HG03159 (cell line): ENCODE measurements around the gene AFP.

Experiments
- ATAC-seq: cut with Tn5 transposase; IDR thresholded peaks from one replicate; pipeline ENCODE4 v1.9.1; 2021; ENCODE audit warnings: mild to moderate bottlenecking, moderate library complexity; ENCODE audit not compliant: unreplicated experiment

AFP gene

DNA sequence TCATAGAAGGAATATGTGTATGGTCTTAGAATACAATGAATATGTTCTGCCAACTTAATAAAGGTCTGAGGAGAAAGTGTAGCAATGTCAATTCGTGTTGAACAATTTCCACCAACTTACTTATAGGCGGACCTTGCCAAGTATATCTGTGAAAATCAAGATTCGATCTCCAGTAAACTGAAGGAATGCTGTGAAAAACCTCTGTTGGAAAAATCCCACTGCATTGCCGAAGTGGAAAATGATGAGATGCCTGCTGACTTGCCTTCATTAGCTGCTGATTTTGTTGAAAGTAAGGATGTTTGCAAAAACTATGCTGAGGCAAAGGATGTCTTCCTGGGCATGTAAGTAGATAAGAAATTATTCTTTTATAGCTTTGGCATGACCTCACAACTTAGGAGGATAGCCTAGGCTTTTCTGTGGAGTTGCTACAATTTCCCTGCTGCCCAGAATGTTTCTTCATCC, 22.7 kb upstream of the AFP start:
- no peak for ATAC-seq

- no peak for ATAC-seq
These were observed 21.1 kb upstream of the AFP start for GRCh38 chr4:73414936-73415271.

DNA sequence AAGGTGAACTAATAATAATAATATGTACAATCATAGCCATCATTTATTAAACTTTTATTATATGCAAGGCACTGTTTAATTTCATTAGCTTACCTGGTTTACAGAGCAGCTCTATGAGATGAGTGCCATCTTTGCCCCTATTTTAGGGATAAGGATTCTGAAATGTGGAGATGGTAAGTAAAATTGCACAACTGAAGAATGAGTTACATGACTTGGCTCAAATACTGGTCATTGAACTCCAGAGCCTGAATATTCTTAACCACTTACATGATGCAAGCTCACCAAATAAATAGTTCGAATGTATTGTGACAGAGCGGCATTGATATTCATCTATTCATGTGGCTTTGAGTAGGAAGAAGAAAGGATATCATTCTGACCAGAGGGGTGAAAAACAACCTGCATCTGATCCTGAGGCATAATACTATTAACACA, 20.2 kb upstream of the AFP start:
- no peak for ATAC-seq

- no peak for ATAC-seq
These were observed 19.5 kb upstream of the AFP start for GRCh38 chr4:73416423-73417087.

- no peak for ATAC-seq
These were observed 18.7 kb upstream of the AFP start for GRCh38 chr4:73417342-73417741.

GRCh38 chr4:73417973-73418372, 18.0 kb upstream of the AFP start:
- ATAC-seq: no peak

- no peak for ATAC-seq
These were observed 17.3 kb upstream of the AFP start for GRCh38 chr4:73418677-73419076.

GRCh38 chr4:73419106-73420038, 16.6 kb upstream of the AFP start:
- no peak for ATAC-seq

GRCh38 chr4:73420615-73421014, 15.4 kb upstream of the AFP start:
- no peak for ATAC-seq

DNA sequence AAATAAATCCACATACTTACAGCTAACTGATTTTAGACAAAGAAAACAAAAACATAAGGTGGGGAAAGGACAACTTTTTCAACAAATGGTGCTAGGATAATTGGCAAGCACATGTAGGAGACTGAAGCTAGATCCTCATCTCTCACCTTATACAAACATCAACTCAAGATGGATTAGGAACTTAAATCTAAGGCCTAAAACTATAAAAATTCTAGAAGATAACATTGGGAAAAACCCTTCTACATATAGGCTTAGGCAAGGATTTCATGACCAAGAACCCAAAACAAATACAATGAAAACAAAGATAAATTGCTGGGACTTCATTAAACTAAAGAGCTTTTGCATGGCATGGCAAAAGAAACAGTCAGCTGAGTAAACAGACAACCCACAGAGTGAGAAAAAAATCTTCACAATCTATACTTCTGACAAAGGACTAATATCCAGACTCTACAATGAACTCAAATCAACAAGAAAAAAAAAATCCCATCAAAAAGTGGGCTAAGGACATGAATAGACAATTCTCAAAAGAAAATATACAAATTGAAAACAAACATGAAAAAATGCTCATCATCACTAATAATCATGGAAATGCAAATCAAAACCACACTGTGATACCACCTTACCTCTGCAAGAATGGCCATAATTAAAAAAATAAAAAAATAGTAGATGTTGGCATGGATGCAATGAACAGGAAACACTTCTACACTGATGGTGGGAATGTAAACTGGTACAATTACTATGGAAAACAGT, 14.1 kb upstream of the AFP start:
- ATAC-seq: no peak

GRCh38 chr4:73422458-73422752, 13.6 kb upstream of the AFP start:
- no peak for ATAC-seq

DNA sequence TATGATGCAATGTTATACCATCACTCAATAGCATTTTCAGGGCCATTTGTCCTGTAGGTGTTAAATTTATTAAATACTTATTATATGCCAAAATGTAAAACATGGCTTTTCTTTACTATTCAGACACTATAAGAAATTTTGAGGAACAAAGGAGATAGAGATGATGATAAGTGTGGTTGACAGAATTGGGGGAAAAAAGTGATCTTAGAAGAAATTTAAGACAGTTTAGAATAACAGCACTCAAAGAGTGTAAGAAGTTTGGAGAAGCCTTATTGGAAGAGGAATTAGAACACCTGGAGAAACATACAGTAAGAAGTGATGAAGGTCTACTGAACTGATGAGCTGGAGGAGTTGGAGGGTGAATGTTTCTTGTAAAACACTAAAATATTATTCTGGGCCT, 12.8 kb upstream of the AFP start:
- ATAC-seq: no peak

GRCh38 chr4:73426666-73427065, 9.4 kb upstream of the AFP start:
- ATAC-seq: no peak

GRCh38 chr4:73429118-73429517, 6.9 kb upstream of the AFP start:
- ATAC-seq: no peak

DNA sequence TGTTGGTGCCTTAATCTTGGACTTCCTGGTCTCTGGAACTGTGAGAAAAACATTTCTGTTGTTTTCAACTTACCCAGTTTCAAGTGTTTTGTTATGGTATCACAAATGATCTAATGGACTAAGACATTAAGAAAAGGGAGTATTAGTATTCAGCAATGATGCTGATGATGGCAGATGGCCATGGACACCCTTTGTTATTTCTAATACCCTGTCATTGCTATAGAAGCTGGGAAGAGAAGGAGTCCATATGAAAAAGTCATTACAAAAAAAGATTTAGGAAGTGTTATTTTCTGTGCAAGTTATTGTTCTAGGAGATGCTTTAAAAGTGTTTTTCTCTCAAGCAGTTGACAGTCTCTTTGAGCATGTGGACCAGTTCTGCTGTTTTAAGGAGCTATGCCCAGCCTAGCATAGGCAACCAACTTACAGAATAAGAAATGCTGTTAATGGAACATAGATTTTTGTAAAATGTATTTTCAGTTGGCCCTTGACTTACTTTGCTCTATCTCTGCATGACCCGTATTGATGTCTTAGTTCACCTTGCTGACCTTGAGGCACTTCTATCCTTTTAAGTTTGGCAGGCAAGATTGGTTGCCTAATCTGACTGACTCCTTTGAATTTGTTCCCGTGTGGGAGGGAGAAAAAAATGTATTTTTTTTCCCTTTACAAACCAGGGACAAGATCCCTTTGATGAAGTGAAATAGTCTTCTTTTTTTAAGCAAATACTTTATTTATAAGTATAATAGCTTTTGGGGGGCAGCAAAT, 6.0 kb upstream of the AFP start:
- ATAC-seq: no peak

- ATAC-seq: no peak
These were observed 4.2 kb upstream of the AFP start for GRCh38 chr4:73431813-73432168.

DNA sequence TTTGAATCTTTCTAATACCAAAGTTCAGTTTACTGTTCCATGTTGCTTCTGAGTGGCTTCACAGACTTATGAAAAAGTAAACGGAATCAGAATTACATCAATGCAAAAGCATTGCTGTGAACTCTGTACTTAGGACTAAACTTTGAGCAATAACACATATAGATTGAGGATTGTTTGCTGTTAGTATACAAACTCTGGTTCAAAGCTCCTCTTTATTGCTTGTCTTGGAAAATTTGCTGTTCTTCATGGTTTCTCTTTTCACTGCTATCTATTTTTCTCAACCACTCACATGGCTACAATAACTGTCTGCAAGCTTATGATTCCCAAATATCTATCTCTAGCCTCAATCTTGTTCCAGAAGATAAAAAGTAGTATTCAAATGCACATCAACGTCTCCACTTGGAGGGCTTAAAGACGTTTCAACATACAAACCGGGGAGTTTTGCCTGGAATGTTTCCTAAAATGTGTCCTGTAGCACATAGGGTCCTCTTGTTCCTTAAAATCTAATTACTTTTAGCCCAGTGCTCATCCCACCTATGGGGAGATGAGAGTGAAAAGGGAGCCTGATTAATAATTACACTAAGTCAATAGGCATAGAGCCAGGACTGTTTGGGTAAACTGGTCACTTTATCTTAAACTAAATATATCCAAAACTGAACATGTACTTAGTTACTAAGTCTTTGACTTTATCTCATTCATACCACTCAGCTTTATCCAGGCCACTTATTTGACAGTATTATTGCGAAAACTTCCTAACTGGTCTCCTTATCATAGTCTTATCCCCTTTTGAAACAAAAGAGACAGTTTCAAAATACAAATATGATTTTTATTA, 3.6 kb upstream of the AFP start:
- ATAC-seq: no peak

GRCh38 chr4:73433140-73433539, 2.9 kb upstream of the AFP start:
- no peak for ATAC-seq

DNA sequence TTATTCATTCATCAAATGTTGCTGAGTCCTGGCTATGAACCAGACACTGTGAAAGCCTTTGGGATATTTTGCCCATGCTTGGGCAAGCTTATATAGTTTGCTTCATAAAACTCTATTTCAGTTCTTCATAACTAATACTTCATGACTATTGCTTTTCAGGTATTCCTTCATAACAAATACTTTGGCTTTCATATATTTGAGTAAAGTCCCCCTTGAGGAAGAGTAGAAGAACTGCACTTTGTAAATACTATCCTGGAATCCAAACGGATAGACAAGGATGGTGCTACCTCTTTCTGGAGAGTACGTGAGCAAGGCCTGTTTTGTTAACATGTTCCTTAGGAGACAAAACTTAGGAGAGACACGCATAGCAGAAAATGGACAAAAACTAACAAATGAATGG, 1.7 kb upstream of the AFP start:
- ATAC-seq: peak; percentile 78
